Activated T-cell treated with anti-CD3 and anti-CD28 coated beads, Interleukin-2, amount 50 U/mL, for 1 hour (primary cell): ENCODE data around the gene FAM135A.
"Not testable (repeated sequence)": the region's sequence is repeated elsewhere in the genome, so short reads cannot be mapped to it uniquely, and the experiment has no call there.

ENCODE experiments used
- DNase-seq: peaks from one replicate; pipeline ENCODE4 v3.0.0-alpha.2; 2020

Gene FAM135A

GRCh38 chr6:70470016-70470415 is 56.7 kb downstream of the FAM135A start:
- no peak for DNase-seq

- DNase-seq: not testable (repeated sequence)
These were observed 57.2 kb downstream of the FAM135A start for GRCh38 chr6:70470510-70470909.

GRCh38 chr6:70474751-70475150 is 61.4 kb downstream of the FAM135A start:
- DNase-seq: no peak

GRCh38 chr6:70479236-70479635 is 65.9 kb downstream of the FAM135A start:
- no peak for DNase-seq

GRCh38 chr6:70486638-70487037 is 73.3 kb downstream of the FAM135A start:
- not testable (repeated sequence) for DNase-seq

- DNase-seq: no peak
These were observed 76.1 kb downstream of the FAM135A start for GRCh38 chr6:70489364-70489763.

- no peak for DNase-seq
These were observed 81.5 kb downstream of the FAM135A start for GRCh38 chr6:70494833-70495232.

- not testable (repeated sequence) for DNase-seq
These were observed 82.5 kb downstream of the FAM135A start for GRCh38 chr6:70495790-70496189.

GRCh38 chr6:70502484-70502883 is 89.2 kb downstream of the FAM135A start:
- no peak for DNase-seq

- DNase-seq: no peak
These were observed 90.6 kb downstream of the FAM135A start for GRCh38 chr6:70503813-70504465.

- DNase-seq: no peak
These were observed 93.0 kb downstream of the FAM135A start for GRCh38 chr6:70506321-70506720.

GRCh38 chr6:70507161-70507560 is 93.9 kb downstream of the FAM135A start:
- DNase-seq: no peak

- DNase-seq: no peak
These were observed 95.6 kb downstream of the FAM135A start for GRCh38 chr6:70508953-70509352.

- no peak for DNase-seq
These were observed 97.3 kb downstream of the FAM135A start for GRCh38 chr6:70510600-70510999.

GRCh38 chr6:70518723-70519122 is 105.4 kb downstream of the FAM135A start:
- DNase-seq: no peak

GRCh38 chr6:70520575-70520974 is 107.3 kb downstream of the FAM135A start:
- DNase-seq: no peak

GRCh38 chr6:70524721-70525286 is 111.5 kb downstream of the FAM135A start:
- no peak for DNase-seq

GRCh38 chr6:70527071-70527737 is 113.9 kb downstream of the FAM135A start:
- no peak for DNase-seq

GRCh38 chr6:70530023-70530422 is 116.7 kb downstream of the FAM135A start:
- DNase-seq: no peak

- no peak for DNase-seq
These were observed 117.8 kb downstream of the FAM135A start for GRCh38 chr6:70531133-70531532.

GRCh38 chr6:70537266-70537665 is 124.0 kb downstream of the FAM135A start:
- no peak for DNase-seq

GRCh38 chr6:70538376-70538775 is 125.1 kb downstream of the FAM135A start:
- DNase-seq: no peak

GRCh38 chr6:70547313-70547712 is 134.0 kb downstream of the FAM135A start:
- DNase-seq: no peak

GRCh38 chr6:70547905-70548304 is 134.6 kb downstream of the FAM135A start:
- no peak for DNase-seq
